WTC11 (cell line): ENCODE results near the gene UROC1.

ENCODE experiments used
- CTCF ChIP-seq: fragments of 200-600 bp; IDR thresholded peaks from 2 replicates; pipeline ENCODE4 v1.8.0; 2022; ENCODE audit warnings: antibody characterized with exemption
- ZNF121 ChIP-seq: sonication (generic); formaldehyde crosslinking; IDR thresholded peaks from 2 replicates; pipeline ENCODE4 v1.8.0; 2023; ENCODE audit warnings: missing genetic modification reagents

- no peak for TF ChIP-seq ZNF121 (CRISPR knock-in tag)
- TF ChIP-seq CTCF = no peak
These were observed 57.2 kb downstream of the UROC1 start for GRCh38 chr3:126460381-126460780.
